ENCODE measurements around the gene BMS1.
"Not testable (repeated sequence)": the region's sequence is repeated elsewhere in the genome, so short reads cannot be mapped to it uniquely, and the experiment has no call there.

The BMS1 gene

GRCh38 chr10:42836771-42837468, 54.3 kb downstream of the BMS1 start:
- Histone ChIP-seq H3K4me1 (peaks cover 0 to 7% (median 5%) of the 10 kb centered on the region in 4 donors), H3K36me3 (peaks cover 2 to 15% (median 7%) of the 10 kb centered on the region in 3 donors), H3K9me3 (no peaks in the 10 kb centered on the region), H3K4me3 (no peak overlapping the region), H3K27ac (no peak overlapping the region), H3K27me3 (peaks cover 0 to 11% of the 10 kb centered on the region in 2 donors)
- TF ChIP-seq CTCF (IDR thresholded peaks at IDR 0.05), result no peak
- intact Hi-C loops (cut with DNase I; ENCODE audit: low total_unique reads), result no loop called here
- DNase-seq, result no peak

GRCh38 chr10:42844810-42845209, 62.2 kb downstream of the BMS1 start:
- intact Hi-C loops (cut with DNase I; ENCODE audit: low total_unique reads); H3K36me3 ChIP-seq; DNase-seq; H3K4me1 ChIP-seq; H3K27ac ChIP-seq; H3K9me3 ChIP-seq; H3K4me3 ChIP-seq: not testable (repeated sequence)
- H3K27me3 ChIP-seq, result peaks cover 0 to 12% of the 10 kb centered on the region in 2 donors

DNA sequence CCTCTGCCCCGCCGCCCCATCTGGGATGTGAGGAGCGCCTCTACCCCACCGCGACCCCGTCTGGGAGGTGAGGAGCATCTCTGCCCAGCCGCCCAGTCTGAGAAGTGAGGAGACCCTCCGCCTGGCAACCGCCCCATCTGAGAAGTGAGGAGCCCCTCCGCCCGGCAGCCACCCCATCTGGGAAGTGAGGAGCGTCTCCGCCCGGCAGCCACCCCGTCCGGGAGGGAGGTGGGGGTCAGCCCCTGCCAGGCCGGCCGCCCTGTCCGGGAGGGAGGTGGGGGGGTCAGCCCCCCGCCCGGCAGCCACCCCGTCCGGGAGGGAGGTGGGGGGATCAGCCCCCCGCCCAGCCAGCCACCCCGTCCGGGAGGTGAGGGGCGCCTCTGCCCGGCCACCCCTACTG, 64.7 kb downstream of the BMS1 start:
- DNase-seq; H3K4me1 ChIP-seq; H3K36me3 ChIP-seq; H3K27ac ChIP-seq; H3K4me3 ChIP-seq; H3K9me3 ChIP-seq; intact Hi-C loops (cut with DNase I; ENCODE audit: low total_unique reads): not testable (repeated sequence)
- H3K27me3 ChIP-seq, result peaks cover 0 to 12% of the 10 kb centered on the region in 2 donors

GRCh38 chr10:42850931-42851330, 68.3 kb downstream of the BMS1 start:
- Histone ChIP-seq H3K4me3 (no peak overlapping the region), H3K9me3 (peaks cover 0 to 5% (median 0%) of the 10 kb centered on the region in 3 donors), H3K4me1 (no peaks in the 10 kb centered on the region), H3K36me3 (no peaks in the 10 kb centered on the region), H3K27me3 (peaks cover 0 to 5% of the 10 kb centered on the region in 2 donors), H3K27ac (no peak overlapping the region)
- no peak for TF ChIP-seq CTCF (IDR thresholded peaks at IDR 0.05)
- intact Hi-C loops (cut with DNase I; ENCODE audit: low total_unique reads), result no loop called here
- no peak for DNase-seq

GRCh38 chr10:42859256-42859655, 76.7 kb downstream of the BMS1 start:
- H3K9me3 ChIP-seq, result no peaks in the 10 kb centered on the region
- TF ChIP-seq CTCF (IDR thresholded peaks at IDR 0.05), result no peak
- H3K27me3 ChIP-seq, result peaks cover 0 to 24% of the 10 kb centered on the region in 2 donors
- H3K36me3 ChIP-seq, result no peaks in the 10 kb centered on the region
- no peaks in the 10 kb centered on the region for H3K4me1 ChIP-seq
- intact Hi-C loops (cut with DNase I; ENCODE audit: low total_unique reads), result no loop called here
- no peak overlapping the region for H3K4me3 ChIP-seq
- DNase-seq, result no peak
- no peak overlapping the region for H3K27ac ChIP-seq

- H3K9me3 ChIP-seq; H3K27ac ChIP-seq; H3K4me3 ChIP-seq; H3K36me3 ChIP-seq; intact Hi-C loops (cut with DNase I; ENCODE audit: low total_unique reads); H3K4me1 ChIP-seq: not testable (repeated sequence)
- peaks cover 0 to 32% of the 10 kb centered on the region in 2 donors for H3K27me3 ChIP-seq
- peak in 1 of 2 donors; percentile 44 for DNase-seq
These were observed 77.4 kb downstream of the BMS1 start for GRCh38 chr10:42860016-42860415.

DNA sequence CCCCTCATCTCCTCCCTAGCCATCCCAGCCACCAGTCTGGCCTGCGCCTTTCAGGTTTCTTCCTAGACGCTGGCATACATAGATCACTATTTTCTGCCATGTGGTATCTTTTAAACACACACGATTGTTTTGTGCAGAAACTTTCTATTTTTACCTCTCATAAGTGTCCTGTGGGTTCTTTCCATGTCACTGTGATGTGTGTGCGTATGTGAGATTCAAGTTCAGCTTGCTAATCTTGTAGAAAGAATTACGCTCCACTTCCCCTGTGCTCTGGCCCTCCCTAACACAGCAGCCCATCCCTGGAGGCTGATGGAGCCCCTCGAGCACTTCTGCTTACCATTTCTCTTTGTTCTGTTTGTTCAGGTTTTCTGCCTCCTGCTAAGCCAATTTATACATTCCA, 80.2 kb downstream of the BMS1 start:
- H3K4me3 ChIP-seq; H3K9me3 ChIP-seq; DNase-seq; H3K27ac ChIP-seq; H3K36me3 ChIP-seq; intact Hi-C loops (cut with DNase I; ENCODE audit: low total_unique reads): not testable (repeated sequence)
- Histone ChIP-seq H3K27me3 (peaks cover 0 to 45% of the 10 kb centered on the region in 2 donors), H3K4me1 (peaks cover 0 to 13% (median 8%) of the 10 kb centered on the region in 4 donors)

Measured in tibial artery (tissue), 4 donors.